Epithelial cell of proximal tubule (primary cell): Measurements from ENCODE around the gene ITPR2. TPM values are rescaled to one million over a fixed set of nuclear protein-coding genes. Genes with fewer than 3 reads are reported as not detected.

Source experiments
- DNase-seq: peaks from one replicate; pipeline ENCODE4 v3.0.0-alpha.2; 2011; ENCODE audit warnings: low read depth
- H3K4me3 ChIP-seq: 2 replicates; pipeline ENCODE4 v1.5.1; 2011; ENCODE audit warnings: low read depth, mild to moderate bottlenecking, low read length
- CTCF ChIP-seq: conservative IDR thresholded peaks from 2 replicates; pipeline ENCODE4 v1.5.1; 2012; ENCODE audit warnings: low read depth, mild to moderate bottlenecking, low read length
- total RNA-seq: library from RNA; depleted of rRNA; stranded (reverse); fragments of >200 nt; gene quantifications from 2 replicates; pipeline ENCODE4 v1.2.3, GENCODE V29; 2015

Gene ITPR2
- total RNA-seq, 1 donor from 2014 or later = 13.5 TPM

- TF ChIP-seq CTCF = no peak
- no peak for DNase-seq
- H3K4me3 ChIP-seq = no peak overlapping the region
Observed at GRCh38 chr12:26360062-26360461, 472.9 kb downstream of the ITPR2 start.

- DNase-seq = no peak
- TF ChIP-seq CTCF = no peak
- H3K4me3 ChIP-seq = no peak overlapping the region
Observed at GRCh38 chr12:26359576-26359975, 473.4 kb downstream of the ITPR2 start.

DNA sequence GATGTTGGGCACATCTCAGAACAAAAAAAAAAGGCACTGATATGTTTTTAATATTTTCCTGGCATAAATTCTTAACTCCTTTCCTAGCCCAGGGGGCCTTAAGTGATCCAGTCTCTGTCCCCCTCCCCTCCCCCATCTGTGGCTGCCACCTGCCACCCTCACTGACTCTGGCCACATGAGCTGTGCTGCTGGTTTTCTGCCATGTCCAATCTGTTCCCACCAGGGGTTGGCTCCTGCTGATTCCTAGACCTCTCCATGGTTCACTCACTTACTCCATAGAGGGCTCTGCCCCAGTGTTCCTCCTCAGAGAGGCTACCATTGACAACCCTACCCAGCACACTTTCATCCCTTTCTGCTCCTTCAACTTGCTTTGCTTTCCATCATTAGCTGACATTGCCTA, 474.3 kb downstream of the ITPR2 start:
- DNase-seq = no peak
- H3K4me3 ChIP-seq = no peak overlapping the region
- no peak for TF ChIP-seq CTCF

- no peak for TF ChIP-seq CTCF
- H3K4me3 ChIP-seq = no peak overlapping the region
- DNase-seq = no peak
Observed at GRCh38 chr12:26347300-26347699, 485.7 kb downstream of the ITPR2 start.

DNA sequence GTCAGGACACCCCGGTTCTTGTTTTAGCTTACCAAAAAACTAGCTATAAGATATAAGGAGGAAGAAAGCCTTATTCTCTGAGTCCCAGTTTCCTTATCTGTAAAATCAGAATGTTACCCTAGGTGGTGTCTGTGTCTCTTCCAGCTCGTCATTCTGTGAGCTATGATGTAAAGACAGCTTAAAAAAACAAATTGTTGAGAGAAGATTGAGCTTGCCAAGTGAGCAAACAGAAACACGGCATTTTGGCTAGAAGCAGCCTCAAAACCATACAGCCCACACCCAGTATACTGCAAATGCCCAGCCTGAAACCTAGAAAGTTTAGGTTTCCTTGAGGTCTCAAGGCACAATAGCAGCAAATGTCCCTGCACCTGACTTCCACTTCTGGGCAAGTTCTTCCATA, 486.3 kb downstream of the ITPR2 start:
- TF ChIP-seq CTCF = no peak
- no peak overlapping the region for H3K4me3 ChIP-seq
- DNase-seq = no peak

- TF ChIP-seq CTCF = no peak
- no peak for DNase-seq
- H3K4me3 ChIP-seq = no peak overlapping the region
Observed at GRCh38 chr12:26345471-26346003, 487.5 kb downstream of the ITPR2 start.

GRCh38 chr12:26341491-26341890, 491.5 kb downstream of the ITPR2 start:
- no peak overlapping the region for H3K4me3 ChIP-seq
- no peak for TF ChIP-seq CTCF
- DNase-seq = no peak
